Glomerular endothelial cell (primary cell): ENCODE results near the gene SHC2. TPM values are rescaled to one million over a fixed set of nuclear protein-coding genes. Genes with fewer than 3 reads are reported as not detected.
"Not testable (repeated sequence)": the region's sequence is repeated elsewhere in the genome, so short reads cannot be mapped to it uniquely, and the experiment has no call there.

Experiments used
- DNase-seq: peaks from one replicate; pipeline ENCODE4 v3.0.0-alpha.2; 2011; ENCODE audit warnings: low read depth, low spot score; ENCODE audit errors: extremely low read depth
- total RNA-seq: library from RNA; depleted of rRNA; stranded (reverse); fragments of >200 nt; gene quantifications from 2 replicates; pipeline ENCODE4 v1.2.3, GENCODE V29; 2015

Gene SHC2
- total RNA-seq, 1 donor from 2014 or later = 35.1 TPM

GRCh38 chr19:493391-494170, 32.7 kb upstream of the SHC2 start:
- no peak for DNase-seq

GRCh38 chr19:492091-492531, 31.3 kb upstream of the SHC2 start:
- no peak for DNase-seq

DNA sequence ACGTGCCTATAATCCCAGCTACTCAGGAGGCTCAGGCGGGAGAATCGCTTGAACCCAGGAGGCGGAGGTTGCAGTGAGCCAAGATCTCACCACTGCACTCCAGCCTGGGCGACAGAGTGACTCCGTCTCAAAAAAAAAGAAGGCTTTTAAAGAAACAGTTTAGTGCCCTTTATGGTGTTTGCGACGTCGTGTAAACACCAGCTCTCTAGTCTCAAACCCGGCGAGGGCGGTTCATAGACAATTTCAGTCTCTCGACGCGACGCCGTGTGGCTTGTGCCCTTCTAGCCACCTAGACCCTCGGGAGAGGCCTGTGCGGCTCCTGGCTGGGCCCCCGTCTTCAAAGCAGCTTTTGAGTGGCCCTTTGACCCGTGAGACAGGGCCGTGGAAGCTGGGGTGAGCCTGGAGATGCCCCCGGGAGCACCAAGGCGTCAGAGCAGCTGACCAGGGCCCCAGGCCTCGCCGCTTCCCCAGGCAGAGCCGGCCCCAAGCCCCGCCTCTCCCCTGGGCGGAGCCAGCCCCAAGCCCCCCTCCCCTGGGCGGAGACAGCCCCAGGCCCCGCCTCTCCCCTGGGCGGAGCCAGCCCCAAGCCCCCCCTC, 30.4 kb upstream of the SHC2 start:
- no peak for DNase-seq

- no peak for DNase-seq
Observed at GRCh38 chr19:489418-490196, 28.8 kb upstream of the SHC2 start.

- DNase-seq = no peak
Observed at GRCh38 chr19:488505-489417, 27.9 kb upstream of the SHC2 start.

GRCh38 chr19:485583-486236, 24.9 kb upstream of the SHC2 start:
- DNase-seq = no peak

DNA sequence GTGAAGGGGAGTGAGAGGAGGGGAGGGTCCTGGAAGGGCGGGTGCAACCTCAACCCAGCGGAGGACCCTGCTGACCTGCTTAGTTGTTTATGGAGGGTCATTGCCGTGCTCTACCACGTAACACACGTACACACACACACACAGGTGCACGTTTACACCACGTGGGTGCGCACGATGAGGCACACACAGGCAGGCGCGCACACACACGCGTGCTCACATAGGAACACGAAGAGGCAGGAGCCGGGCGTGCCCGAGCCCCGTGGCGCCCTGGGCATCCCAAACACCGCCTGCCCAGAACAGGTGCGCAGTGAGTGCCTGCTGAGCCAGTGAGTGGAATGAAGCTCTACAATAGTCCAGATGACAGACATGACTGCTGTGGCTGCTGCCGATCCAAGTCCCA, 24.2 kb upstream of the SHC2 start:
- no peak for DNase-seq

DNA sequence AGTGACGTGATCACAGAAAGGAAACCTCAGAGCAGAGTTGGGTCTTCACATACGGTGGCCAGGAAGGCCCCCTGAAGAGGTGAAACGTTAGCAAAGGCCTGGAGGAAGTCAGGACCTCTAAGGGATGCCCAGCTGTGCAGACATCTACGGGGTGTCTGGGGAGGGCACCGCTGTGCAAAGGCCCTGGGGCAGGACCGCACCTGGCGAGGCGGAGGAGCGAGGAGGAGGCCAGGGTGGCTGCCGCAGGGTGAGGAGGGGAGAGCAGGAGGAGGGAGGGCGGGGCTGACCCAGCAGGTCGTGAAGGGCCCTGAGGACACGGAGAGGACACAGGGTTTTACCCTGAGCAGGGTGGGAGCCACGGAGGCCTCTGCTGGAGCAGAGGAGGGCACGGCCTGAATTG, 23.7 kb upstream of the SHC2 start:
- no peak for DNase-seq

- DNase-seq = no peak
Observed at GRCh38 chr19:483332-484072, 22.7 kb upstream of the SHC2 start.

GRCh38 chr19:482186-483041, 21.6 kb upstream of the SHC2 start:
- no peak for DNase-seq

DNA sequence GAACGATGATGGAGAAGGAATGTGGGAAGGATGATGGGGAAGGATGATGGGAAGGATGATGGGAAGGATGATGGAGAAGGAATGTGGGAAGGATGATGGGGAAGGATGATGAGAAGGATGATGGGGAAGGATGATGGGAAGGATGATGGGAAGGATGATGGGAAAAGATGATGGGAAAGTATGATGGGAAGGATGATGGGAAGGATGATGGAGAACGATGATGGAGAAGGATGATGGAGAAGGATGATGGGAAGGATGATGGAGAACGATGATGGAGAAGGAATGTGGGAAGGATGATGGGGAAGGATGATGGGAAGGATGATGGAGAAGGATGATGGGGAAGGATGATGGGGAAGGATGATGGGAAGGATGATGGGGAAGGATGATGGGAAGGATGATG, 20.3 kb upstream of the SHC2 start:
- not testable (repeated sequence) for DNase-seq

- no peak for DNase-seq
Observed at GRCh38 chr19:480016-480855, 19.4 kb upstream of the SHC2 start.

DNA sequence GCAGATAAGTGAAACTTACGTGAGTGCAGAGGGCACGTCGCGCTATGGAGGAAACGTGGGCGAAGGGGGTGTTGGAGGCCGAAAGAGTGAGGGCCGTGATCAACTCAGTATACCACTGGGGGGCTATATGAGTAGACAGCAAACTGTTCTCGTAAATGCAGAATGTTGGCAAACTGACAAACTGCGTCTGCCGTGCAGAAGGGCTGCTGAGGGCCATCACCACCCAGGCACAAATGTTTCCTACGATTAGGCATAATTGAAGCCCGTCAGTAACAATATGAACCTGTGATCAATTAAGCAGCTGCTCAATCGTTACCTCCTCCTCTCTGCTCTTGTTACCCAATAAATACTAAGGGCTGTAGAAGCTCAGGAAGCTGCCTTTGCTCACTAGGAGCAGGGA, 18.1 kb upstream of the SHC2 start:
- DNase-seq = no peak

DNA sequence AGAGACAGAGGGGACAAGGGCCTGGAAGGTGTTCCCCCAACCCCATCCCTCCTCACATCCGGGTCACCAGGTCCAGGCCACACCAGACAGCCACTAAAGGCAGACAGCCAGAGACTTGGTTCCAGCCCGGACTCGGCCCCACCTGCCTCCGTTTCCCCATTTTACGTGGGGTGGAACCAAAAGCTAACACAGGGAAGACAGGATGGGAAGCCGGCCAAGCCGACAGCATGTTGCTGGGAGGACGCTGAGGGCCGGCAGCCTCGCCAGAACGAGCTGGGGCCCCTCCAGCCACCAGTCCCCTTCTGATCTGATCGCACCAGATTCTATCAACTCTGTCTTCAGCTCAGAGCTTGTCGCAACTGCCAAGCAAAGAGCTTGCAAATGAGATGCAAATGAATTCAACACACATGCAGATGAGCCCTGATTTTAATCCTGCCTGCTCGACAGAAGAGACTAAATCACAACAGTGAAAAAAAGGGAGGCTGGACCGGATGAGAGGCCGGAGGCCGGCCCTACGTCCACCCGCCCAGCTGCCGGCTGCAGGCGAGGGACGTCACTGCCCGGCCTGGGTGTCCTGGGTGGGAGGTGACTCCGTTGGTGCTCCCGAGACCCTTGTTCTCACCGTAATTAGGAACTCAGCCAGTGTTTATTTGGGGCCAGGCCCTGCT, 17.5 kb upstream of the SHC2 start:
- no peak for DNase-seq

- DNase-seq = no peak
Observed at GRCh38 chr19:475360-475759, 14.5 kb upstream of the SHC2 start.

DNA sequence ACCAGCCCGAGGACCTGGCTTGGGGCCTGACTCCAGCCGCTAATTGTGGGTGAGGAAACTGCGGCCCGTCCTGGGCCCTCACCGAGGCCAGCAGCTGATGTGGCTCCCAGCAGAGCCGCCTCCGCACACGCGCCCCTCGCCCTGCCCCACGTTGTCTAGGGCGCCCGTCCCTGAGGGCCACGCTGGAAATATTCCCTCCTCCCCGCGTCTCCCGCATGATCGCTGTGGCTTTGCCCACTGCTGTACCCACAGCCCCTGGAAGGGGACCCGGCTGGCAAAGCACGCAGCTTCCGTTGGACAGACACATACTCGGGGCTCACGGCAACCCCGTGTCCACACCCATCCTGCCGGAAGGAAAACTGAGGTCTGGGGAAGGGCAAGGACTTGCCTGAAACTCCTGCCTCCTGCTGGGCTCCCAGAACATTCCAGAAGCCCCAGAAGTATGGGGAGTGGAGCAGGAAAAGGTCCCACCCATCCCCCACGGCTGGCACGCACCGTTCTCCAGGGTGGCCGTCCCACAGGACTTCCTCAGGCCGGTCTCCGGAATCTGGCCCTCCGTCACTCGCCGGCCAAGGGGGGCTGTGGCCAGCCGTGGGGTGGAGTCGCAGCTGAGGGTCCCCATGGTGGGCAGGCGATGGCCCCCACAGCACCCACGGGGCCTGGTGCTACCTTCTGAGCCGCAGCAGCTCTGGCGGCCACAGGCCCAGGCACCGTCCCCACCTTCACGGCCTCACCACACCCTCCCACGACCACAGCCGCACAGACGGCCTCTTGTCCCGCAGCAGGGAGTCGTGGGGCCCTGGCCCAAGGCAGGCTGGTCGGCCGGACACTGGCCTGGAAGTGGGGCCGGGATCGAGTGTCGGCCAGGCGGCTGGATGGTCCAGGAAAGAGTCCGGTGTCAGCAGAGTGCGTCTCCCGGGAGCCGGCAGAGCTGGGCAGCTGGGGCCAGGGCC, 13.6 kb upstream of the SHC2 start:
- no peak for DNase-seq
